Measurements from ENCODE around the gene AP1S1.
"Not testable (repeated sequence)": the region's sequence is repeated elsewhere in the genome, so short reads cannot be mapped to it uniquely, and the experiment has no call there.

AP1S1 gene

DNA sequence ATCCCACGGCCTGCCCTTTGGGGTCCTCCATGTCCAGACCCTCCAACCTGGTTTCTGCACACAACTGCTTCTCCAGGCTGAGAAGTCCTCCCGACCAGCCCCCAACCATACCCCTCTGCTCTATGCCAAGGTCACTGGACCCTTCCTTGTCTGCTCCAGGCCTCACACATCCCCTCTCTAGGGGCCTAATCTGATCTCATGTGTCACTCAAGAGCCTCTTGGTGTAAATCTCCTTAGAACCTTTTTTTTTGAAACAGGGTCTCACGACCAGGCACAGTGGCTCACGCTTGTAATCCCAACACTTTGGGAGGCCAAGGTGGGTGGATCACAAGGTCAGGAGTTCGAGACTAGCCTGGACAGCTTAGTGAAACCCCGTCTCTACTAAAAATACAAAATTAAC is 44.9 kb upstream of the AP1S1 start:
- peaks cover 5% of the 10 kb centered on the region for H3K27me3 ChIP-seq
- H3K36me3 ChIP-seq: no peaks in the 10 kb centered on the region
- H3K4me3 ChIP-seq (ENCODE audit: low read depth in 1 of 2, low read length in 1 of 2): no peak overlapping the region
- no peak overlapping the region for H3K27ac ChIP-seq
- no peaks in the 10 kb centered on the region for H3K9me3 ChIP-seq
- H3K4me1 ChIP-seq (ENCODE audit: control insufficient read depth in 1 of 2, insufficient read depth in 1 of 2, low read depth in 1 of 2, low read length in 1 of 2): peaks cover 25 to 29% of the 10 kb centered on the region in 2 experiments
- TF ChIP-seq, protein P1, sequence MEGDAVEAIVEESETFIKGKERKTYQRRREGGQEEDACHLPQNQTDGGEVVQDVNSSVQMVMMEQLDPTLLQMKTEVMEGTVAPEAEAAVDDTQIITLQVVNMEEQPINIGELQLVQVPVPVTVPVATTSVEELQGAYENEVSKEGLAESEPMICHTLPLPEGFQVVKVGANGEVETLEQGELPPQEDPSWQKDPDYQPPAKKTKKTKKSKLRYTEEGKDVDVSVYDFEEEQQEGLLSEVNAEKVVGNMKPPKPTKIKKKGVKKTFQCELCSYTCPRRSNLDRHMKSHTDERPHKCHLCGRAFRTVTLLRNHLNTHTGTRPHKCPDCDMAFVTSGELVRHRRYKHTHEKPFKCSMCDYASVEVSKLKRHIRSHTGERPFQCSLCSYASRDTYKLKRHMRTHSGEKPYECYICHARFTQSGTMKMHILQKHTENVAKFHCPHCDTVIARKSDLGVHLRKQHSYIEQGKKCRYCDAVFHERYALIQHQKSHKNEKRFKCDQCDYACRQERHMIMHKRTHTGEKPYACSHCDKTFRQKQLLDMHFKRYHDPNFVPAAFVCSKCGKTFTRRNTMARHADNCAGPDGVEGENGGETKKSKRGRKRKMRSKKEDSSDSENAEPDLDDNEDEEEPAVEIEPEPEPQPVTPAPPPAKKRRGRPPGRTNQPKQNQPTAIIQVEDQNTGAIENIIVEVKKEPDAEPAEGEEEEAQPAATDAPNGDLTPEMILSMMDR (IDR thresholded peaks at IDR 0.05): no peak

DNA sequence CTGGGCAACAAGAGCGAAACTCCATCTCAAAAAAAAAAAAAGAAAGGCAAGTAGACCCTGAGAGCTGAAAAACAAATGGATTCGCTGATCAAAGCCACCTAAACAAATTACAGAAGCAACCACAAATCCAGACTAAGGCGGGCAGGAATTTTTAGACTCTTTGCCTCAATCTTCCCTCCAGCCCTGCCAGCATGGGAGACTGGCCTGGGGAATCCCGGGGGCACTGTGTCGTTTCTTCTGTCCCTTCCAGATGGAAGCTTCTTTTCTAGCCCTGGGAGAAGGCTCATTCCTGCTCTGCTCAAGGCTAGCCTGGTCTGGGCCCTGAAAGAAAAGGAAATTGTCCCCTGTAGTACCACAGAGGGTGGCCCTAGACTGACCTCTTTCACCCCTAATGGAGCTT is 43.0 kb upstream of the AP1S1 start:
- no peaks in the 10 kb centered on the region for H3K9me3 ChIP-seq
- H3K27me3 ChIP-seq: peaks cover 7% of the 10 kb centered on the region
- no peak overlapping the region for H3K4me3 ChIP-seq (ENCODE audit: low read depth in 1 of 2, low read length in 1 of 2)
- TF ChIP-seq, protein P1 (IDR thresholded peaks at IDR 0.05): no peak
- no peaks in the 10 kb centered on the region for H3K36me3 ChIP-seq
- peaks cover 22 to 24% of the 10 kb centered on the region in 2 experiments for H3K4me1 ChIP-seq (ENCODE audit: control insufficient read depth in 1 of 2, insufficient read depth in 1 of 2, low read depth in 1 of 2, low read length in 1 of 2)
- H3K27ac ChIP-seq: no peak overlapping the region

DNA sequence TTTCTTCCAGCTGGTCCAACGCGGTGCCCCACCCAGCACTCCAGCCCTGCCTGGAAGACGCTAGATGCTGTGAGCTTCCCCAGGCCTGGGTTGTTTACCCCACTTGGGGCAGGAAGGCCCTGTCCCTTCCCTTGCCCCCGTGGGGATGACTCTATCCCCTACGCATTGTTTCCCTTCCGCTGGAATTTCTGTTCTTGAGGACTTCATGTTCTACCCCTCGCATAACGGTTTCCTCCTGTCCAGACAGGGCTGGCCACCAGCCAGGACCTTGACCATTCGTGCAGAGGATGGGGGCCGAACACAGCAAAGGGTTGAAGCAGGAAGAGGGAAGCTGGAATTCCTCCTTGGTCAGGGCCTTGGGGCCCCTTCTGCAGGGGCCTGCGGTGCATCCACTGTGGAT is 42.0 kb upstream of the AP1S1 start:
- Histone ChIP-seq H3K27me3 (peaks cover 7% of the 10 kb centered on the region), H3K4me1 (ENCODE audit: control insufficient read depth in 1 of 2, insufficient read depth in 1 of 2, low read depth in 1 of 2, low read length in 1 of 2) (peaks cover 15% of the 10 kb centered on the region in 2 experiments), H3K9me3 (no peaks in the 10 kb centered on the region), H3K36me3 (no peaks in the 10 kb centered on the region), H3K27ac (no peak overlapping the region), H3K4me3 (ENCODE audit: low read depth in 1 of 2, low read length in 1 of 2) (no peak overlapping the region)
- TF ChIP-seq, protein P1 (IDR thresholded peaks at IDR 0.05): no peak

DNA sequence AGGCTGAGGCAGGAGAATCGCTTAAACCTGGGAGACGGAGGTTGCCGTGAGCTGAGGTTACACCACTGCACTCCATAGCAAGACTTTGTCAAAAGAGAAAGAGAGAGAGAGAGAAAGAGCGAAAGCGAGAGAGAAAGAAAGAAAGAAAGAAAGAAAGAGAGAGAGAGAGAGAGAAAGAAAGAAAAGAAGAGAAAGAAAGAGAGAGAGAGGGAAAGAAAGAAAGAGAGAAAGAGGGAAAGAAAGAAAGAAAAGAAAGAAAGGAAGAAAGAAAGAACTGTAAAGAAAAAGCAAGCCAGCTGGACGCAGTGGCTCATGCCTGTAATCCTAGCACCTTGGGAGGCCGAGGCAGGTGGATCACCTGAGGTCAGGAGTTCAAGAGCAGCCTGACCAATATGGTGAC is 41.1 kb upstream of the AP1S1 start:
- not testable (repeated sequence) for H3K27ac ChIP-seq; H3K36me3 ChIP-seq; H3K9me3 ChIP-seq; H3K4me1 ChIP-seq (ENCODE audit: control insufficient read depth in 1 of 2, insufficient read depth in 1 of 2, low read depth in 1 of 2, low read length in 1 of 2); H3K27me3 ChIP-seq; H3K4me3 ChIP-seq (ENCODE audit: low read depth in 1 of 2, low read length in 1 of 2)

DNA sequence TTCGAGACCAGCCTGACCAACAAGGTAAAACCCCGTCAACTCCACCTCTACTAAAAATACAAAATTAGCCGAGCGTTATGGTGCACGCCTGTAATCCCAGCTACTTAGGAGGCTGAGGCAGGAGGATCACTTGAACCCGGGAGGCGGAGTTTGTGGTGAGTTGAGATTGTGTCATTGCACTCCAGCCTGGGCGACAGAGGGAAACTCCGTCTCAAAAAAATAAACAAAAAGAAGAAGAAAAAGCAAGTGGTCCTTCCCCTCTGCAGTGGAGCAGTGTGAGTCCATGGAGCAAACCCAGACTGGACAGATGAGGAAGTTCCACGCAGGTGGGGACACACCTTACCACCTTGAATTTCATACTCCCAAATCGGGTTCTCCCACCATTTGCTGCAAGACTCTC is 40.4 kb upstream of the AP1S1 start:
- Histone ChIP-seq H3K9me3 (no peaks in the 10 kb centered on the region), H3K4me3 (ENCODE audit: low read depth in 1 of 2, low read length in 1 of 2) (no peak overlapping the region), H3K4me1 (ENCODE audit: control insufficient read depth in 1 of 2, insufficient read depth in 1 of 2, low read depth in 1 of 2, low read length in 1 of 2) (no peaks in the 10 kb centered on the region), H3K36me3 (no peaks in the 10 kb centered on the region), H3K27ac (no peak overlapping the region), H3K27me3 (peaks cover 9% of the 10 kb centered on the region)
- TF ChIP-seq, protein P1 (IDR thresholded peaks at IDR 0.05): no peak

DNA sequence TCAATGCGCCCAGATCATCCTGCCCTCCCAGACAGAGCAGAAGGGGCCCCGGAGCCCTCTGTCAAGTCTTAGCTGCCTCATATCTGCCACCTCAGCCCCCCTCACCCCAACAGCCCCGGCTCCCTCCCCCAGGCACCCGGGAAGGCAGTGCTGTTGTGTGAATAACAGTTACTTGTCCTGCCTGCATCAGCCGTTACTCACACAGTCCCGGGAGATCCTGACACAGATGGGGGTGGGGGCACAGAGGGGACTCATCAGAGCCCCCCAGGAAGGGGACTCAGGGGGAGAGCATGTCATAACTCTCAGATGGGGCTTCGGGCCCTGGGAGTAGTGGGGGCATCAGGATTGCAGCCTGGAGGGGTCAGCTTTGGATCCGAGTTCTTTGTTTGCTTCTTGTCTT is 39.8 kb upstream of the AP1S1 start:
- peaks cover 15% of the 10 kb centered on the region for H3K27me3 ChIP-seq
- TF ChIP-seq, protein P1 (IDR thresholded peaks at IDR 0.05): no peak
- H3K27ac ChIP-seq: no peak overlapping the region
- no peaks in the 10 kb centered on the region for H3K9me3 ChIP-seq
- no peaks in the 10 kb centered on the region for H3K36me3 ChIP-seq
- H3K4me1 ChIP-seq (ENCODE audit: control insufficient read depth in 1 of 2, insufficient read depth in 1 of 2, low read depth in 1 of 2, low read length in 1 of 2): no peaks in the 10 kb centered on the region
- H3K4me3 ChIP-seq (ENCODE audit: low read depth in 1 of 2, low read length in 1 of 2): no peak overlapping the region

All from neutrophil (primary cell).